Activated T-helper 1 cell treated with anti-CD3 and anti-CD28 coated beads, Interleukin-2, amount 50 U/mL, for 16 hours (primary cell): ENCODE measurements around the gene TAC3.
"Not testable (repeated sequence)": the region's sequence is repeated elsewhere in the genome, so short reads cannot be mapped to it uniquely, and the experiment has no call there.

Experiments
- DNase-seq, 2 donors: peaks; one replicate each; pipeline ENCODE4 v3.0.0-alpha.2; 2020; ENCODE audit warnings: low read depth in 1 of 2, low spot score in 1 of 2

TAC3 gene

DNA sequence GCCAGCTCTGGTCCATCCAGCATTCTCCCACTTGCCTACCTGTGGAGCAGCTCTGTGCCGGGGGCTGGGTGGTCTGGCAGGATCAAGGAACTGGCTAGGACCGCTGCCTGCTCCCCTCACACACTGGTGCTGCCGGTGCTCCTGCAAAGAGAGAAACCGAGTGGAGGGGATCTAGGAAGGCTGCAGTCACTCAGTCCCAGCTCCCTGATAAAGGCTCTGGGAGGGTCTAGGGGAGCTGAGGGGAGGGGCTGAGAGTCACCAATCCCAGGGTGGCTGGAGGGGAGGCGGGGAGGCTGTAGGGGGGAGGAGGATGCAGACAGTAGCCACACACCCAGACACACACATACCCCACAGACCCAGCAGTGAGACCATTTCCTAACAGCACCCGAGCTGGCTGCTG lies at the start of gene TAC3:
Gene TAC3 (minus strand): TSS at position 182 of the 400 bp plus-strand sequence. CDS start 732 bp downstream, outside the sequence.
- DNase-seq = no peak

DNA sequence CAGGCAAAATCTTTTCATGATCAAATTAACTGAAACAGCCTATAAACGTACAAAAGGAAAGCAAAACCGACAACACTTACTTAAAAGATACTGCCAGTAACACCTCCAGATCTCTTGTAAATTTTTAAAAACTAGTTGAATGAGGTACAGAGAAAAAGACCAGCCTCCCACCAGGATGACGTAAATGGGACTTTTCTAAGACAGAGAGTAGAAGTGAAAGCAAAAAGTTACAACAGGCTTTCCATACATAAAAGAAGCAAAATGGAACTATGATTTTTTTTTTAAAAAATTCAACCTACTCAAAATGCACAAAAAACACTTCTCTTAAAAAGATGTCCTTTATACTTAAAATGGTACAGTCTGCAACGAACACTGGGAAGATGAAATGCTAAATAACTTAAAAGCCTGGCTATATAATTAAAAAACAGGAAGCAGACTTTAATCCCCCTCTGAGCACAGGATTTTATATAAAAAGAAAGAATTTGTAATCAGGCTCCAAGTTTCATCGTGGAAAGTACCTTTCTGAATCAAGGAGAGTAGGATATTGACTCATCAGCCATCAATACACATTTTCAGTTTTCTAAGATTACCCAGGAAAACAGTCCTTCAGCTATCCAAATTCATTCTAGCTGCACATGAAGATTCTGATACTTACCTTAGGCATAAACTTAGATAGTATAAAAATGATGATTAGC lies 47.8 kb upstream of the TAC3 start:
- peak in 1 of 2 donors; percentile 17 for DNase-seq

DNA sequence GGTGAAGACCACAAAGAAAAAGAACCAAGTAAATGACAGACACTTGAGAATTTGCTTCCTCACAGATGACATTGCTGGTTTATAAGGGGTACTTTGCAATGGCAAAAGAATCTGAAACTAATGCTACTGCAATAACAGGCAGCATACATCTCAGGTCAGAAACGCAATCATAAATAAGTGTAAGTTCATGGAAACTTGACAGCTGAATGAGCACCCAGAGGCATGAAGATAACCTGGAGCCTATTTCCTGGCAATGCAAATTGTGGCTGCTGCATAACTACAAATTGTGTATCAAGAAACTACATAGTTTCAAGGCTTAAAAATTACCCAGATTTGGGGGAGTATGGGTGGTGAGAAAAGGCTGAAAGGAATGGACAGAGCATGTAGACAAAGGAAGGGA lies 42.1 kb upstream of the TAC3 start:
- no peak for DNase-seq

DNA sequence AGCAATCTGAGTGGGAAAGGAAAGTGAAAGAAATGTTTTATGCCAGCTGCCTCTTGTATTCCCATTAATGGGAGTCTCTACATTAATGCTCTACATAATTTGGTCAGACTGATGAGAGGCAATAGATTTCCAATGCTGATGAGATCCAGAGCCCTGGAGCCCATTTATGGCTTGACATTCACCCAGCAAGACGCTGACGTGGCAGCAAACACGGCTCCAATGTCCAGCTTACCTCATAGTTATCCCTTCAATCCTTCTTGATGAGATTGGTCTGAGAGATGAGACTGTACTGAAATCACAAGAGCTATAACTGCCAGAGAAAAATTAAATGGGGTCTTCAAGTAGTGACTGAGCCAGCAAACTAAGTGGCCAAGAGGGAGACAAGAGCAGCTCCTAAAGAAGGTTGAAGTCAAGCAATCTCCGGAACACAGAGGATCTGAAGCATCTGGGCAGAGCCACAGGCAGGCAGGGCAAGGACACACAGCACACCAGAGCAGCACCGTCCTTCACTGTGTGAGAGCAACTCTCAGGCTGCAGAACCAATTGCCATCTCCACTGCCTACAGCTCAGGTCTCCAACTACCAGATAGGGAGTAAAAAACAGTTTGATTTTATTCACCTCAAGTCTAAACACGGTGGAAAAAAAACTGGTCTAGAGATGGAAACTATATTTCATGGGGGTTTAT lies 40.9 kb upstream of the TAC3 start:
- no peak for DNase-seq

DNA sequence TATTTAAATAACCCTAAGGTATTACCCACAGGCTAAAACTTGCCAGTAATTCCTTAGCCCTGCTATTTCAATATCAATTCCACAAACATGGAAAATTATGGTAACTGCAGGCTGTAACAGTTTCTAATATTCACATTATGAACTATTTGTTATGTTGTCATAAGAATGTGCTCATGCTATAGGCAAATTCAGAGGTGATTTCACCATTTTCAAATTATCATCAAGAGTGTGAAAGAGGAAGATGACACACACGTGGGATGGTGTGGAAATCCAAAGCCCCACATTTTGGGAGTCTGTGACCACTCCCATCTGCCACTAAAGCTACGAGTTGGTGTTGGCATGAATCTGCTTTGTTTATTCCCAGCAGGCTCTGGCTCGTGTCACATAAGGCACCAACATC lies 39.5 kb upstream of the TAC3 start:
- no peak for DNase-seq

DNA sequence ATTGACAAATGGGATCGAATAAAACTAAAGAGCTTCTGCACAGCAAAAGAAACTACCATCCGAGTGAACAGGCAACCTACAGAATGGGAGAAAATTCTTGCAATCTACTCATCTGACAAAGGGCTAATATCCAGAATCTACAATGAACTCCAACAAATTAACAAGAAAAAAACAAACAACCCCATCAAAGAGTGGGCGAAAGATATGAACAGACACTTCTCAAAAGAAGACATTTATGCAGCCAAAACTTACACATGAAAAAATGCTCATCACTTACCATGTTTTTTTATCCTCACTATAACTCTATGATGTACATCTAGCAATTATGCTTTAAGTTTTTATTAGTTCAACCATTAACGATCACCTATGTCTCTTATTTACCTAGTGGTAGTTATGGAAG lies 37.6 kb upstream of the TAC3 start:
- DNase-seq = not testable (repeated sequence)

DNA sequence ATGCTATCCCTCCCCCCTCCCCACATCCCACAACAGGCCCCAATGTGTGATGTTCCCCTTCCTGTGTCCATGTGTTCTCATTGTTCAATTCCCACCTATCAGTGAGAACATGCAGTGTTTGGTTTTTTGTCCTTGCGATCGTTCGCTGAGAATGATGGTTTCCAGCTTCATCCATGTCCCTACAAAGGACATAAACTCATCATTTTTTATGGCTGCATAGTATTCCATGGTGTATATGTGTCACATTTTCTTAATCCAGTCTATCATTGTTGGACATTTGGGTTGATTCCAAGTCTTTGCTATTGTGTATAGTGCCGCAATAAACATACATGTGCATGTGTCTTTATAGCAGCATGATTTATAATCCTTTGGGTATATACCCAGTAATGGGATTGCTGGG lies 36.8 kb upstream of the TAC3 start:
- not testable (repeated sequence) for DNase-seq

DNA sequence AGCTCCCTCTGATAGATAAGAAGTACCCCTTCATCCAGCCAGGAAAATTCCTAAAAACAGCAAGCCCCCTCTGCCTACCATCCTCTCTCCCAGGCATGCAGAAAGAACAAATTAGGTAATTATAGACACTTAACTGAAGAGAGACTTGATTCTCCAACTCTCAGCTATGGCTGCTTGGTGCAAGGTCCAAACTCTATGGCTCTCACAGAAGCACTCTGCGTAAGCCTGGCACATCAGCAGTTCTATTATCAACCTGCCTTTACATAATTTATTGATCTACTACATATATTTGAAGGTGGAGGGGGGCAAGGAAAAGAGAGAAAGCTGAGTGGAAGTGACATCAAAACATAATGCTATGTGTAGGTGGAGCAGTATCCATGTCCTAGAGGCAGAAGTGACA lies 34.7 kb upstream of the TAC3 start:
- DNase-seq = no peak

DNA sequence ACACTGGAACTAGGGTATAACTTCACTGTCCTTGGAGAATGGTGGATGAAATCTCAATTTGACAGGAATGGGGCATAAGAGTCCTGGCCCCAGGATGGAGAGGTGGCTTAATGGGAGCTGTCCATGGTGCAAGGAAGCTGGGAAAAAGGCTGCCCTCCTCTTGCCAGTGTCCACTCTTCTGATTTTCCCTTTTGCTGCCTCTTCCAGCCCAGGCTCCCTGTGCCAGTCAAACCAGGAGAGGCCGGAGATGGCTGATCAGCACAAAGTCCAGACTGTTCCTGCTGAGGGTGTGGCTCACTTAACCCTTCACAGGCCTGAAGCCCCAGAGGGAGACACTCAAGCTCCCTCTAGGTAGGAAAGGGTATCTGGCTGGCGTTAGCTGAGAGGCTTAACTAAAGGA lies 33.6 kb upstream of the TAC3 start, which contains the start of gene MYO1A:
Gene MYO1A (minus strand): TSS at position 240 of the 400 bp plus-strand sequence. CDS start 1,806 bp downstream, outside the sequence.
- DNase-seq = no peak

DNA sequence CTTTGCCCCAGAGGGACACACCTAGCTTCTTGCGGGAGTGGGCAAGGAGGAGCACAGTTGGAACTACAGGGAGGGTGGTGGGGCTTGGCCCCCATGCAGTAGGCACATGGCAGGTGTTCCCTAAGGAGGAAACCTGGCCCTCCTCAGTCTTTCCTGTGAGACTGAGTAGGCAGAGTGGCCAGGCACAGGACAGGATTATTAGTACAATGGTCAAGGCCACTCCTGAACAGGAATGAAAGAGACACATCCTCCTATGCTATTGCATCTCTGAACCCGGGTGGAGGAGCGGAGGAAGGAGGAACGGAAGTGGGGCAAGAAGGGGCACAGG lies 32.8 kb upstream of the TAC3 start:
- DNase-seq = no peak

DNA sequence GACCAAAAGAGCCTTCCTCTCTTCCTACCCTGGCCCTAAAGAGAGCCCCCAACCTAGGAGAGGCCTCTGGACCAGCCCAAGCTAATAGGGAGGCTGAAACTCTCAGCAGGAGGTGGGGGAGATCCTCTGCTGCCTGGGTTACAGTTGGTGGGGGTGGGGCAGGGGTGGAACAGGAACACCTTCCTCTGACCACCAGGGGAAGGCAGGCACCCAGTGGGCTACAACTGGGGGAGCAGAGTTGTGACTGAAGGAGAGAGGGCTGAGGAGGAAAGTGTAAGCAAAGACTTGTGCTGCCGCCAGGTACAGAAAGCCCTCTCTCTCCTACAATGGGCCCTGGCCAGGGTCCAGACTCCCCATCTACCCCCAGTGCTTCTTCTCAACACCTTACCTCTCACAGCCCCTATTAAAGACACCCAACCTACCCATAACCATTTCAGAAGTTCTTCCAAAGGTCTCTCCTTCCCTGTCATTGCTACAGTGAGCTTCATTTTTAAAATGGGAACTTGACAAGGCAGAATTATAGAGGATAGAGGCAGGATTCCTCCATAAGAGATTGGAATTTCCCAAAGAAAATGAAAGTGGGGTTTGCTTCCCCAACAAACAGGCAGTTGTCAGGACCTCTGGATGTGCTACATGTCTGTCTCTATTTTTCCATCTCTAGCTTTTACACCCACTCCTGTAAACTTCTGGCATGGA lies 32.2 kb upstream of the TAC3 start:
- no peak for DNase-seq

DNA sequence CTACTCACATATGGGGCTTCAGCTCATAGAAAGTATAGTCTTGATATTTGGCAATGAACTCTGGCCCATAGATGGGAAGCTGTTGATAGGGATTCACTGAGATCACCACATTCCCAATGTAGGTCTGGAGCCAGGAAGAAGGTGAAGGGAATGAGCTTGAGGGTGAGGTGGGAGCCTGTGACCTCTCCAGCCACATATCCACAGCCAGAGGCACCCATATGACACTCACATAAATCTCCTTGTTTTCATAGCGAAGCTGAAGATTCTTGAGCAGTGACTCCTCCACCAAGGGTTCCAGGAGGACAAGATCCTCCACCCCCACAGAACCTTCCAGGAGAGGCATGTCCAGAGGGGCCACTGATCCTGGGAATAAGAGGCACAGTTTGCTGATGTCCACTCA lies 31.7 kb upstream of the TAC3 start:
- DNase-seq = no peak

DNA sequence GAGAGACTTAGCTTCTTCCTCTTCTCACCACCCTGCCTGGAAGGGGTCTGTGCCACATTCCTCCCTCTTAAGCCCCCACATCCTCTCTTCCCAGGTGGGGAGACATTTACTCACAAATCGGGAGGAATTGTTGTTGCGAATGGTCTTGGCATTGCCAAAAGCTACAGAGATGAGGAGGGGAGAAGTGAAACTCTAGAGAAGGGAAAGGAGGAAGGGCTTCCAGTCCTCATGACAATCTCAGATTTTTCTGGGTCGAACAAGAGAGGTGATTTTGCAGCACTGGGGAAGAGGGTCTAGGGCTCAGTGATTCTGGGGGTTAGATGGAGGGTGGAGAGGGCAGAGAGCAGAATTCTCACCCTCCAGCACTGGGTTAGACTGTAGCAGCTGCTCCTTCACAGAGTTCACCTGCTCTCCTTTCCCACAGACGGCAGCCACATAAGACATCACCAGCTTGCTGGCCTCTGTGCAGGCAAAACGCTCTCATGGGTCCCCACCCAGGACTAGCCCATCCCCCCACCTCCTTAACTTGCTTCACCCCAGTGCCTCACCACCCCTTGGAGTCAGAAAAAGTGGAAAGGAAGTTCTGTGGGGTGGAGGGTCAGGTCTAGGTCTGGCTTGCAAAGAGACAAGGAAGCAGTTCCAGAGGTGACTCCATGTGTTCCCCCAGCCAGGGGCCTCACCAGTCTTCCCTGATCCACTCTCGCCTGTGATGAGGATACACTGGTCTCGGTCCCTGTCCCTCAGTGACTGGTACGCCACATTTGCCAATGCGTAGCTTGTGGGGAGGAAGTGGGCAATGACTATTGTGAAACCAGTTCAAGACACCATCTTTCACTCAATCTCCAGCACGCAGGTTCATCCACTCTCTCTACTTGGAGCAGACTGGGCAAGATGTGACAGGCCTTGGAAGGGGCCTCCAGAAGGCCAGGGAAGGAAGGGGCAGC lies 30.9 kb upstream of the TAC3 start:
- no peak for DNase-seq

DNA sequence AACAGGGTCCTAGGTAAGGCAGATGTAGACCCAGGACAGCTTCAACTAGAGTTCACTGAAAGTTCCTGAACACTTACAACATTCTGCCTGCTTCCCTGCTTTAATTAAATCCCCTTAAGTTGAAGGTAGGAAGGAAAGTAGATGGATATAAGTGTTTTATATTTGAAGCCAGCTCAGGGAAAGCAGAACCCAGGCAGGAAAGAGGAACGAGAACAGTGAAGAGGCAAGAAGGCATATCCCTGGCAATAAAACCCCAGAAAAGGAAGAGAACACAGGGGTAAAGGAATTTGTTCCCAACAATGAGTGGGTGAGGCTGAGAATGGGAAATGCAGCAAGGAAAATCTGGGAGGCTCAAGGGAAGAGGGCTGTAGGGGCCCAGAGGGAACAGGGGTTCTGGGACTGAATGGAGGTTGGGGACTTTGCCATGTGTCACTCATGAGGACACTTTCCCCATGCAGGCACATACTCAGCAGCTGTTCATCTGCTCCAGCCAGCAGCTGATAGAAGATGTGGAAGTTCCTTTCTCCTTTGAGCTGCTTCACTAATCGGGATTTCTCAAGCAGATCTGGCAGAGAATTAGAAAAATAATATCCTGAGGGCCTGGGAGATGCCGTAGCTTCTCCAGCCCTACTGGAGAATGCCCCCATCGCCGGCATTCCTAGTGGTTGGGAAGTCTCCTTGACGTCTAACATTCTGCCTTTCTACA lies 29.9 kb upstream of the TAC3 start:
- DNase-seq = no peak

DNA sequence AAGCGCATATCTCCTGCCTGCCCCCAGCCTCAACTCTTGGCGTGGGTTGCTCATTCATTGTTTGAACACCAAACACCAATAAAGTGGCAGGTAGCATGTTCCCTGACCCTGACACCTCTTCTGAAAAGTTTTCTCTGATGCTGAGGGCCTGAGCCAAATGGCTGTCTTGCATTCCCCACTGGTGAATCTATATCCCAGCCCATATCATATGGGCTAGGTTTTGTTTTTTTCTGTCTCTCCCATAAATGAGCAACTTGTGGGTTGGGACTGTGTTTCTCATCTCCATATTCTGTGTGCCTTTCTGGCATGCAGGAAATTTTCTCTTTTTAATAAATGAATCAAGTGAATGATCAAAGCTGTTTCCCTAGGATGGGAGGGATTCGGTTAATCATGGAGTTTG lies 28.6 kb upstream of the TAC3 start:
- DNase-seq = no peak

DNA sequence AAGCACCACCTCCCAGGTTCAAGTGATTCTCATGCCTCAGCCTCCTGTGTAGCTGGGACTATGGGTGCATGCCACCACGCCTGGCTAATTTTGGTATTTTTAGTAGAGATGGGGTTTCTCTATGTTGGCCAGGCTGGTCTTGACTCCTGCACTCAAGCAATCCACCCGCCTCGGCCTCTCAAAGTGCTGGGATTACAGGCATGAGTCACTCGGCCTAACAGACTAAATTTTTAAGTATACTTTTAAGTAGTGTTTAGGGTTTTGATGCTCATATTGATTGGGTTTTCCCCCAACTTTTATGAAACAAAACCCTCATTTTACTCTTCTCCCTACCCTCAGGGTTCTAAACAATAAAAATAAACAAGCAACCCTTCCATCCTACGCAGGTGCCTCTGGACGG lies 28.1 kb upstream of the TAC3 start:
- no peak for DNase-seq

DNA sequence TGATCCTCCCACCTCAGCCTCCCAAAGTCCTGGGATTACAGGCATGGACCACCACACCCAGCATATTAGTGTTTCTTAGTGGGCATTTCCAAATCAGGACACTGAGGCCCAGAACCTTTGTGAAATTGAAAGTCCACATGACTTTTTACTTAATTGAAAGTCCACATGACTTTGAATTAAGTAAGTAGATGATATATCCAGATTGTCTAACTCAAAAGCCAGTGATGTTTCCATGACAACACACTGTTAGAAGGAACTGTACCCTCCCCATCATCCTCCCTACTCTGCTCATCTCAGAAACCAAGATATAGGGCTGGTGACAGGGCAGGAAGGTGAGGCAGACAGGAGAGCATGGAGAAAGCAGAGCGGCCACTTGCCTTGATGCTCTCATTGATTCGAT lies 26.4 kb upstream of the TAC3 start:
- no peak for DNase-seq

DNA sequence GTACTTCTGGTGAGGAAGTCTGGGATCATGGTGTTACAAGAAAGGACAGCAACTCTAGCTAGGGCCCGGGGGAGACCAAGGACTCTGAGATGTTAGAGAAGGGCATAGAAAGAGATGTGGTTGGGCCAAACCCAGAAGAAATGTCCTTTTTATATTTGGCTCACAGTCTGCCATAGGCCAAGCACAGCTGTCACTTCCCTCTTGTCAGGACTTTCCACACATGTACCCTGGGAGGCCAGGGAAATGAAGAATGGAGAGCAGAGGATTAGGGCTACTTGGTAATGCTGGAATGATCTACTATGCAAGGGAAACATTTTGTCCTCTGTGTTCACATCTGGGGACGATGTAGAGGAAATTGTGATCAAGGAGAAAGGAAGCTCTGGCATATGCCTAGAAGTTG lies 24.4 kb upstream of the TAC3 start:
- no peak for DNase-seq

DNA sequence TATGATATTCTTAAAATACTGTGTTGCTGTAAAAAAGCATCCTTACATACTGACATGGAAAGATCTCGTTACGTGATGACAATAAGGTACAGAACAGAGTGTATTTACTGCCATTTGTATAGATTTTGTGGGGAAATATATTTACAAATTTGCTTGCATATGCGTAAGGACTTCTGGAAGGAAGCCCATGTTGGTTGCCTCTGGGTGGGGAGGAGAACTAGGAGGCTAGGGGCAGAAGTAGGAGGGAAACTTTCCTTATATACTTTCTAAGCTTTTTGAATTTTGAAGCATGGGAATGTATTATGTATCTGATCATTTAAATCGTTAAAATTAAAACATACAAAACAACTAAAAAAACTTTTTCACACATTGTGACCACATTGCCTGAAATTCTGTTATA lies 23.9 kb upstream of the TAC3 start:
- DNase-seq = no peak

DNA sequence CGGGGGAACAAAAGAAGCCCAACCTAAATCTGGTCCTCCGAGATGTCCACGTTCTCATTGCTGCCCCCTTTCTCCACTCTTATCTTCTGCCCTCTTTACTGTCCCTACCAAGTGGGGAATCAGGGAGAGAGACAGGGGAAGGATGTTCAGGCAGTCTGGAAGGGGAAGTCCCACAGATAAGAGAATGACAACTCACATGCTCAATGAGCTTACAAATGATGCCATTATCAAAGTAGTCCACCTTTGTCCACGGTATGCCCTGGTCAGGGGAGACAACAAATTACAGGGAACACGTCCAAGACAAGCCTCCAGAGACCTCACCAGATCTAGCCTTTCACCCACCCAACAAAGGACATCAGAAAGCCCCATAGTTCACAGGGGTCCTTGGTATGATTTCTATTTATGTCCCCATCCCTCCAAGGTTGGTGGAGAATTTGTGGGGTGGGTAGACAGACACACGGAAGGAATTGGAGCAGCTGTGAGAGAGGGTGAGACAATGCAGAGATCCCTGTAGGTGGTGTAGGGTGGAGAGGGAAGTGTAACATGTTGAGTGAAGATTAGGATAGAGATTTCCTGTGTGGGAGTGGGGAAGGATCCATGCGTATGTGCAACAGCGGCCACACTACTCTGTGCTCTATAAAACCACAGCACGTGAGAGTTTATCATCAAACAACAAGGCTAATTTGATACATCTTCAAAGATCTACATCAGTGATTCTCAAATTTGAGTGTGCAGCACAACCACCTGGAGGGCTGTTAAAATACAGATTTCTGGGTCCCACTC lies 22.9 kb upstream of the TAC3 start:
- DNase-seq = no peak
